Measurements from ENCODE around the gene ZSCAN5C.
"Not testable (repeated sequence)": the region's sequence is repeated elsewhere in the genome, so short reads cannot be mapped to it uniquely, and the experiment has no call there.

The ZSCAN5C gene

GRCh38 chr19:56193981-56194640, 8.0 kb upstream of the ZSCAN5C start:
- H3K4me1 ChIP-seq (ENCODE audit: insufficient read depth, insufficient read length): no peaks in the 10 kb centered on the region

GRCh38 chr19:56197646-56198045, 4.4 kb upstream of the ZSCAN5C start, which contains the start of gene ZSCAN5B:
TSS of gene ZSCAN5B (minus strand) at chr19:56197783. CDS start at chr19:56193052, 4,731 bp downstream.
- not testable (repeated sequence) for H3K9ac ChIP-seq (ENCODE audit: insufficient read length, low read depth); H3K27me3 ChIP-seq (ENCODE audit: insufficient read depth, insufficient read length); DNase-seq (ENCODE audit: low read depth, low spot score); H3K36me3 ChIP-seq (ENCODE audit: insufficient read depth, insufficient read length, low read length); H3K9me3 ChIP-seq (ENCODE audit: insufficient read depth, low read length); H3K4me3 ChIP-seq (ENCODE audit: insufficient read length, low read depth); H3K4me1 ChIP-seq (ENCODE audit: insufficient read depth, insufficient read length)

More at GRCh38 chr19:56193981-56194640, 8.0 kb upstream of the ZSCAN5C start:
- no peak overlapping the region for H3K4me3 ChIP-seq (ENCODE audit: insufficient read length, low read depth)
- no peaks in the 10 kb centered on the region for H3K27me3 ChIP-seq (ENCODE audit: insufficient read depth, insufficient read length)
- H3K9ac ChIP-seq (ENCODE audit: insufficient read length, low read depth): no peak overlapping the region
- H3K36me3 ChIP-seq (ENCODE audit: insufficient read depth, insufficient read length, low read length): no peaks in the 10 kb centered on the region
- no peak for TF ChIP-seq YY1 (IDR thresholded peaks at IDR 0.05; ENCODE audit: insufficient read depth, insufficient read length)
- no peak for DNase-seq (ENCODE audit: low read depth, low spot score)
- no peaks in the 10 kb centered on the region for H3K9me3 ChIP-seq (ENCODE audit: insufficient read depth, low read length)

GRCh38 chr19:56199687-56200086, 2.4 kb upstream of the ZSCAN5C start:
- TF ChIP-seq SUZ12 (IDR thresholded peaks at IDR 0.05; ENCODE audit: extremely low read depth, insufficient read depth, insufficient read length) (no peak), YY1 (IDR thresholded peaks at IDR 0.05; ENCODE audit: insufficient read depth, insufficient read length) (no peak), ZNF274 (IDR thresholded peaks at IDR 0.05; ENCODE audit: low read depth, low read length) (no peak)
- Histone ChIP-seq H3K9ac (ENCODE audit: insufficient read length, low read depth) (no peak overlapping the region), H3K27me3 (ENCODE audit: insufficient read depth, insufficient read length) (no peaks in the 10 kb centered on the region), H3K9me3 (ENCODE audit: insufficient read depth, low read length) (no peaks in the 10 kb centered on the region), H3K36me3 (ENCODE audit: insufficient read depth, insufficient read length, low read length) (no peaks in the 10 kb centered on the region), H3K4me1 (ENCODE audit: insufficient read depth, insufficient read length) (no peaks in the 10 kb centered on the region), H3K4me3 (ENCODE audit: insufficient read length, low read depth) (no peak overlapping the region)
- DNase-seq (ENCODE audit: low read depth, low spot score): no peak

- not testable (repeated sequence) for H3K9ac ChIP-seq (ENCODE audit: insufficient read length, low read depth); H3K4me3 ChIP-seq (ENCODE audit: insufficient read length, low read depth); DNase-seq (ENCODE audit: low read depth, low spot score); H3K27me3 ChIP-seq (ENCODE audit: insufficient read depth, insufficient read length); H3K4me1 ChIP-seq (ENCODE audit: insufficient read depth, insufficient read length); H3K36me3 ChIP-seq (ENCODE audit: insufficient read depth, insufficient read length, low read length); H3K9me3 ChIP-seq (ENCODE audit: insufficient read depth, low read length)
These were observed 5.5 kb downstream of the ZSCAN5C start for GRCh38 chr19:56207581-56207980.

GRCh38 chr19:56209091-56209490, 7.0 kb downstream of the ZSCAN5C start:
- no peaks in the 10 kb centered on the region for H3K27me3 ChIP-seq (ENCODE audit: insufficient read depth, insufficient read length)
- no peak overlapping the region for H3K9ac ChIP-seq (ENCODE audit: insufficient read length, low read depth)
- H3K4me3 ChIP-seq (ENCODE audit: insufficient read length, low read depth): no peak overlapping the region
- no peaks in the 10 kb centered on the region for H3K36me3 ChIP-seq (ENCODE audit: insufficient read depth, insufficient read length, low read length)
- no peak for TF ChIP-seq SUZ12 (IDR thresholded peaks at IDR 0.05; ENCODE audit: extremely low read depth, insufficient read depth, insufficient read length)
- no peak for TF ChIP-seq ZNF274 (IDR thresholded peaks at IDR 0.05; ENCODE audit: low read depth, low read length)
- no peak for TF ChIP-seq YY1 (IDR thresholded peaks at IDR 0.05; ENCODE audit: insufficient read depth, insufficient read length)
- no peaks in the 10 kb centered on the region for H3K4me1 ChIP-seq (ENCODE audit: insufficient read depth, insufficient read length)
- no peaks in the 10 kb centered on the region for H3K9me3 ChIP-seq (ENCODE audit: insufficient read depth, low read length)
- DNase-seq (ENCODE audit: low read depth, low spot score): no peak

- H3K27me3 ChIP-seq (ENCODE audit: insufficient read depth, insufficient read length); H3K9ac ChIP-seq (ENCODE audit: insufficient read length, low read depth): not testable (repeated sequence)
These were observed 8.0 kb downstream of the ZSCAN5C start for GRCh38 chr19:56210036-56210435.

GRCh38 chr19:56211718-56212117, 9.6 kb downstream of the ZSCAN5C start:
- Histone ChIP-seq H3K27me3 (ENCODE audit: insufficient read depth, insufficient read length) (no peaks in the 10 kb centered on the region), H3K9ac (ENCODE audit: insufficient read length, low read depth) (no peak overlapping the region), H3K36me3 (ENCODE audit: insufficient read depth, insufficient read length, low read length) (no peaks in the 10 kb centered on the region), H3K4me3 (ENCODE audit: insufficient read length, low read depth) (no peak overlapping the region), H3K9me3 (ENCODE audit: insufficient read depth, low read length) (no peaks in the 10 kb centered on the region), H3K4me1 (ENCODE audit: insufficient read depth, insufficient read length) (no peaks in the 10 kb centered on the region)
- TF ChIP-seq SUZ12 (IDR thresholded peaks at IDR 0.05; ENCODE audit: extremely low read depth, insufficient read depth, insufficient read length): no peak
- TF ChIP-seq YY1 (IDR thresholded peaks at IDR 0.05; ENCODE audit: insufficient read depth, insufficient read length): no peak
- no peak for DNase-seq (ENCODE audit: low read depth, low spot score)

More at GRCh38 chr19:56210036-56210435, 8.0 kb downstream of the ZSCAN5C start:
- H3K36me3 ChIP-seq (ENCODE audit: insufficient read depth, insufficient read length, low read length); H3K4me3 ChIP-seq (ENCODE audit: insufficient read length, low read depth); DNase-seq (ENCODE audit: low read depth, low spot score); H3K4me1 ChIP-seq (ENCODE audit: insufficient read depth, insufficient read length); H3K9me3 ChIP-seq (ENCODE audit: insufficient read depth, low read length): not testable (repeated sequence)
